T follicular helper cell (primary cell): ENCODE results near the gene LRRC41.
A peak's percentile ranks its signal among the peaks of the same experiment; 100 is the strongest.
"Not testable (repeated sequence)": the region's sequence is repeated elsewhere in the genome, so short reads cannot be mapped to it uniquely, and the experiment has no call there.

Experiments
- DNase-seq: peaks from one replicate; pipeline ENCODE4 v3.0.0-alpha.2; 2020; ENCODE audit warnings: low read depth

The LRRC41 gene

DNA sequence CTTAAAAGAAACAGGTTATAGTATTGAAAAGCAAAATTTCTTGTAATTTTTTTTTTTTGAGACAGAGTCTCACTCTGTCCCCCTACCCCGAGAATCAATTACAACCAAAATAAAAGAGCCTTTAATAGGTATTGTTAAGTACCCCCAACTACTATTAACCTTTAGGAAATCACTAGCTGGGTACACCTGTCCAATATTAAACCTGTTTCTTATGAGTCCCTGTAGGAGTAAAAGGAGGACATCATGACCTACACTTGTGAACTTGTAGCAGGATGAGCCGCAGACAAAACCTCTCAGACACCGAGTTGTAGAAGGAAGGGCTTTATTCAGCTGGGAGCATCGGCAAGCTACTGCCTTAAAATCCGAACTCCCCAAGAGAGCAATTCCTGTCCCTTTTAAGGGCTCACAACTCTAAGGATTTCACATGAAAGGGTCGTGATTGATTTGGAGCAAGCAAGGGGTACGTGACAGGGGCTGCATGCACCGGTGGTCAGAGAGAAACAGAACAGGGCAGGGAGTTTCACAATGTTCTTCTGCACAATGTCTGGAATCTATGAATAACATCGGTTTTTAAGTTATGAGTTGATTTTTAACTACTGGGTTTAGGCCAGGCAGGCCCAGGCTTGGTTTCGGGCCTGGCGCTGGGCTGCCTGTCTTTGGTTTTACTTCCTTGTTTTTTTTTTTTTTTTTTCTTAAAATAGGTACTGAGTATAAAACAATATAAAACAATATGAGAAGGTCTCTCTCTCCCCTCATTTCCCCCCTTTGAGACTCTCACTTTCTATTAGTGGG is 22.1 kb upstream of the LRRC41 start:
- DNase-seq: not testable (repeated sequence)

DNA sequence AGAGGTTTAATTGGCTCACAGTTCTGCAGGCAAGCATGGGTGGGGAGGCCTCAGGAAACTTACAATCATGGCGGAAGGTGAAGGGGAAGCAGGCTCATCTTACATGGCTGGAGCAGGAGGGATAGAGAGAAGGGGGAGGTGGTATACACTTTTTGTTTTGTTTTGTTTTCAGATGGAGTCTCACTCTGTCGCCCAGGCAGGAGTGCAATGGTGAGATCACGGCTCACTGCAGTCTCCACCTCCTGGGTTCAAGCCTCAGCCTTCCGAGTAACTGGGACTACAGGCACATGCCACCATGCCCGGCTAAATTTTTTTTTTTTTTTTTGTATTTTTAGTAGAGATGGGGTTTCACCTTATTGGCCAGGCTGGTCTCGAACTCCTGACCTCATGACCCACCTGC is 18.8 kb upstream of the LRRC41 start:
- DNase-seq: not testable (repeated sequence)

DNA sequence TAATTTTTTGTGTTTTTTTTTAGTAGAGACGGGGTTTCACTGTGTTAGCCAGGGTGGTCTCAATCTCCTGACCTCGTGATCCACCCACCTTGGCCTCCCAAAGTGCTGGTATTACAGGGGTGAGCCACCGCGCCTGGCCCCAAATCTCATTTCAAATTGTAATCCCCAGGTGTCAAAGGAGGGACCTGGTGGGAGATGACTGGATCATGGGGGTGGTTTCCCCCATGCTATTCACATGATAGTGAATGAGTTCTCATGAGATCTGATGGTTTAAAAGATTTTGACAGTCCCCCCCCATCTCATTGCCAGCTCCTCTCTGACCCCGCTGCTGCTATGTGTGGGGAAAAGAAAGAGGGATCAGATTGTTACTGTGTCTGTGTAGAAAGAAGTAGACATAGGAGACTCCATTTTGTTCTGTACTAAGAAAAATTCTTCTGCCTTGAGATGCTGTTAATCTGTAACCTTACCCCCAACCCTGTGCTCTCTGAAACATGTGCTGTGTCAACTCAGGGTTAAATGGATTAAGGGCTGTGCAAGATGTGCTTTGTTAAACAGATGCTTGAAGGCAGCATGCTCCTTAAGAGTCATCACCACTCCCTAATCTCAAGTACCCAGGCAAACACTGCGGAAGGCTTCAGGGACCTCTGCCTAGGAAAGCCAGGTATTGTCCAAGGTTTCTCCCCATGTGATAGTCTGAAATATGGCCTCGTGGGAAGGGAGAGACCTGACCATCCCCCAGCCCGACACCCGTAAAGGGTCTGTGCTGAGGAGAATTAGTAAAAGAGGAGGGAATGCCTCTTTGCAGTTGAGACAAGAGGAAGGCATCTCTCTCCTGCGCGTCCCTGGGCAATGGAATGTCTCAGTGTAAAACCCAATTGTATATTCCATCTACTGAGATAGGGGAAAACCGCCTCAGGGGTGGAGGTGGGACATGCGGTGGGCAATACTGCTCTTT is 16.8 kb upstream of the LRRC41 start:
- not testable (repeated sequence) for DNase-seq

DNA sequence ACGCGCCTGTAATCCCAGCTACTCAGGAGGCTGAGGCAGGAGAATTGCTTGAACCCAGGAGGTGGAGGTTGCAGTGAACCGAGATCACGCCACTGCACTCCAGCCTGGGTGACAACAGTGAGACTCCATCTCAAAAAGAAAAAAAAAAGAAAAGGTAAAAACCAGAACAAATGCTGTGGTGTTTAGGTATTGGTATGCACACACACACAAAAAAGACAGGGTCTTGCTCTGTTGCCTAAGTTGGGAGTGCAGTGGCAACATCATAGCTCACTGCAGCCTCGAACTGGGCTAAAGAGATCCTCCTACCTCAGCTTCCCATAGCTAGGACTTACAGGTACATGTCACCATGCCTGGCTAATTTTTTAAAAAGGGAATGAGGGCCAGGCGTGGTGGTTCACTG is 15.9 kb upstream of the LRRC41 start:
- not testable (repeated sequence) for DNase-seq

DNA sequence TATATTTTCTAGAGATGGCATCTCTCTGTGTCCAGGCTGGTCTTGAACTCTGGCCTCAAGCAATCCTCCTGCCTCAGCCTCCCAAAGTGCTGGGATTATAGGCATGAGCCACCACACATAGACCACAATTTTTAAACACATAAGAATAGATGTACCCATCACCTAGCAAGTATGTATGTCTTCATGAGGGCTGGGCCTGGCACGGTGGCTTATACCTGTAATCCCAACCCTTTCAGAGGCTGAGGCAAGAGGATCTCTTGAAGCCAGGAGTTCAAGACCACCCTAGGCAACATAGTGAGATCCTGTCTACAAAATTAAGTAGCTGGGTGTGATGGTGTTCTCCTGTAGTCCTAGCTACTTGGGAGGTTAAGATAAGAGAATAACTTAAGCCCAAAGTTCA is 13.9 kb upstream of the LRRC41 start:
- DNase-seq: no peak

DNA sequence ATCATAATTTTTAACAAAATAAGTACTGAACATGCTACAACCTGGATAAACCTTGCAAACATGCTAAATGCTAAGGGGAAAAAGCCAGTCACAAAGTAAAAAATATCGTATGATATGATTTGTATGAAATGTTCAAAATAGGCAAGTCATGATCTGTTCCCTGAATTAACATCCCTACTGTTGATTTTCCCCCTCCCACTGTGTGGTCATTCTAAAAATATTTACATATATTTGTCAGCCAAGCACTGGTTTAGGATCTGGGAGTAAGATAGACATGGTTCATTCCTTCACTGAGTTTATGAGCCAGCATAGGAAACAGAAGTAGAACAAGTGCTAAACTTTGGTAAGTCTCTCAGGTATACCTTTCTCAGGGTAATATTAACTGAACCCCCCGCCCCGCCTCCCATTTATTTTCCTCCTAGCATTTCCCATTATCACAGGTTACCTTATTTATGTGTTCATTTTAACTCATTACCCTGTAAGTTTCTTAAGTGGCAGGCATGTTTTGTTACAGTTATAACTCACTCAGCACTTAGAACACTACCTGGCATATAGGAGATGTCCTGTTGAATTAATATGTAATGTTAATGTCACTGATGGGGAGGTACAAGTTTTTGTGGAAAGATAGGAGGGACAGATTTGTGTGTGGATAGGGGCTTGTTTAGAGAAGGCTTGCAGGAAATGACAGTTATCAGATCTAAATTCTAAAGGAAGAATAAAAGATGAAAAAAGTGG is 12.4 kb upstream of the LRRC41 start:
- no peak for DNase-seq

DNA sequence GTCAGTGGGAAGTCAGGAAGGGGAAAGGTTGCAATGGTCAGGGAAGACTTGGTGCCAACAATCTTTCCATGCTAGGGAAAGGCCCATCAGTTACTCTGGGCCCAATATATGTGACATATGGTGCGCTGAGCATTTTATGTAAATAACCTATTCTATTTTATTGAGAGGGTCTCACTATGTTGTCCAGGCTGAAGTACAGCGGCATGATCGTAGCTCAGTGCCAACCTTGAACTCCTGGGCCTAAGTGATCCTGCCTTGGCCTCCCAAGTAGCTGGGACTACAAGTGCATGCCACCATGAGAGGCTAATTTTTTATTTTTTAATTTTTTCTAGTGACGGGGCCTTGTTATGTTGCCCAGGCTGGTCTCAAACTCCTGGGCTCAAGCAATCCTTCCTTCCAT is 6.9 kb upstream of the LRRC41 start:
- DNase-seq: no peak

DNA sequence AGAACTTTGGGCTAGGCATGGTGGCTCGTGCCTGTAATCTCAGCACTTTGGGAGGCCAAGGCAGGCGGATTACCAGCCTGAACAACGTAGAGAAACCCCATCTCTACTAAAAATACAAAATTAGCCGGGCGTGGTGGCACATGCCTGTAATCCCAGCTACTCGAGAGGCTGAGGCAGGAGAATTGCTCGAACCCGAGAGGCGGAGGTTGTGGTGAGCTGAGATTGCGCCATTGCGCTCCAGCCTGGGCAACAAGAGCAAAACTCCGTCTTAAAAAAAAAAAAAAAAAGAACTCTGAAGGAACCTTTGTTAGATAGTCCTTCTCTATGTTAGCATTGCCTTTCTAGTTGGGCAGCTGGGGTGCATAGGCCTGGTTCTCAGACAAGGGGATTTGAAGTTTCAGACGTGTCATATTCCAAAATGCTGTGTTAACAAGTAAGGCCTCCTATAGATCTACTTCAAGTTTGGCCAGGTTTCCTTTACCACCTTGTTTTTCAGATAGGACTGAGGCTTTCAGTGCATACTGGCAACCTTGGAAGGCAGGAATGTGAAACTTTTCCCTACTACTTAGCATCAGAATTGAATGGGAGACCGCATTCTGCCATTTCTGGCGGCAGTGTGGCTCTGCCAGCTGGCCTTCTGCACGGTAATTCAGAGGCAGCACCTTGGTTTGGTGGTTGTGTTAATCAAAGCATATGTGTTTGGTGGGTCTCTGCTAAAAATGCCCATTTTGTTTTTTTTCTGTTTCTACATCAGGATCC is 6.2 kb upstream of the LRRC41 start:
- DNase-seq: no peak

DNA sequence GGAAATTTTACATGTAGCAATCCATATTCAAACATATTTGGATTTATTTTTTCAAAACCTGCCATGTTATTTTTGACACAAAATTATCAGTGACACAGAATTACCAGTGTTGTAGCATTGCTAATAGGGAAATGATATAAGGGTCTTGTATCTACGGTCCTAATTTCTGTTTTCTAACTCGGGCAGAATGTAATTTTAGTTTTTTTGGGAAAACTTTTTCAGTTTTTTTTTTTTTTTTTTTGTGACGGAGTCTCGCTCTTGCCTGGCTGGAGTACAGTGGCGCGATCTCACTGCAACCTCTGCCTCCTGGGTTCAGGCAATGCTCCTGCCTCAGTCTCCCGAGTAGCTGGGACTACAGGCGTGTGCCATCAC is 2.7 kb upstream of the LRRC41 start:
- no peak for DNase-seq

DNA sequence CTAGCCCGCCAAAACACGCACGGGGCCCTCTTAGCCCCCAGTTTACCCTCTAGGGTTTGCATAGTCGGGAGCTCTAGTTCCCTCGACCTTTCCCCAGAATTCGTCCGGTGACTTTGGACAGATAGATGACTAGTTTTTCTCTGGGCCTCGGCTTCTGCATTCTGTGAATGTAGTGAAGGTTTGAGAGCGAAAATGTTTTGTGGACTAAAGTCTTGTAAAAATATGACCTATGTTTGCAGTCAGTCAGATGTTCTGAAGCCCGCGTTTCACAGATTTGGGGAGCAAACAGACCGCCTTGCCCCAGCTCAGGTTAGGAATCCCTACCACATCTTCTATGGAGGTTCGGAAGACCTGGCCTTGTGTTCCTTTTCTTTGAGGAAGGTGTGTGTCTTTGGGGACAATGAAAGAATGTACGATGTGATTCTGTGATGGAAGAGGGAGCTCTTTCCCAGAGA is 483 bp upstream of the LRRC41 start:
- DNase-seq: no peak

DNA sequence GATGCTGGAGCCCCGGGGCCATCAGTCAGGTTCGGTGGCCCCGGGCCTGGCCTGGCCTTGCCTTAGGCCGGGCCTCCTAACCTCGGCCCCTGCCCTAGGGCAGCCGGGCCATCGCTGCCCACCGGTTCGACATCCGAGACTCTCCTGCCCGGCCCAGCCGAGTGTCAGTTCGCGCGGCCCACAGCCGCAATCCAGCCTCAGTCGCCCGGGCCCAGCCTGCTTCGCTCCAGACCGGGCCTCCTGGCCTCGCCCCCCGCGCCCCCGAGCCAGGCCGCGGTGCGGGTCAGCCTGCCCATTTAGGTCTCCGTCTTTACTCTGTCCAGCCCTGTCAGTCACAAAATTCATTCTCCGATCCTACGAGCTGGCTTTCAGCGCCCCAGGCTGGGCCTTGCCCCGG is 777 bp downstream of the LRRC41 start:
- DNase-seq: no peak

DNA sequence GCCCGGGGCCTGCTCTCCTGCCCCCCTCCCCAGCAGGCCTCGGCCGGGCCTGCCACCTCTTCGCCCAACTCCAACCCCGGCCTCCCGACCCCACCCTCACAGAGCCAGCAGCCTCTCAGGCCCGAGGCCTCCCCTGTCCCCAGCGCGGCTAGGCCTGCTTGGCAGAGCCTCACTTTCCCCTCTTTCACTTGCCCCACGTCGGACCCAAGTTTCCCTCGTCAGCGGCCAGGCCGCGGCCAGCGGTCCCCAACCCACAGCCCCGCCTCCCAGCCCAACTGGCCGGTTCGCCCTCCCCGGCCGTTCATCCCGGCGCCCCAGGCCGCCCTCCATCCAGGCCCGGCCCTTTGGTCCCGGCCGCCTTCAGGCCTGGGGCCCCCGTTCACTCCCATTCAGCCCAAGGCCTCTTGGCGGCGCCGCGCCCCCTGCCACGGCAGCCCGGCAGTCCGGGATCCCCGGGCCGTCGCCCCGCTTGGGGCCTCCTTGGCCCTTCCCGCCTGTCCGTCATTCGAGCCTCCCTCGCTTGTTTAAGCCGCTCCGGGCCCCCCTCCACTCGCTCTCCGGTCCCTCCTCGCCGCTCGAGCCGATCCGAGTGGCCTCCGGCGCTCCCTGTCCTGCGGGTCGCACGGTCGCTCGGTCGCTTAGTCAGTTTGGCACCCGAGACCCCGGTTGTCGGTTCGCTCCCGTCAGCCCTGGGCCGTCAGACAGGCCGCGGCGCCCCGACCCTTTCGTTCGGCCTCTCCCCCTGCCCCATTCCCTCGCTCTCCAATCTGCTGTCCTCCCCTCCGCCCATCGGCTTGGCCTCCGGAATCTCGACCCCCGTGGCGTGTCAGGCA is 1.4 kb downstream of the LRRC41 start:
- DNase-seq: peak; percentile 29

DNA sequence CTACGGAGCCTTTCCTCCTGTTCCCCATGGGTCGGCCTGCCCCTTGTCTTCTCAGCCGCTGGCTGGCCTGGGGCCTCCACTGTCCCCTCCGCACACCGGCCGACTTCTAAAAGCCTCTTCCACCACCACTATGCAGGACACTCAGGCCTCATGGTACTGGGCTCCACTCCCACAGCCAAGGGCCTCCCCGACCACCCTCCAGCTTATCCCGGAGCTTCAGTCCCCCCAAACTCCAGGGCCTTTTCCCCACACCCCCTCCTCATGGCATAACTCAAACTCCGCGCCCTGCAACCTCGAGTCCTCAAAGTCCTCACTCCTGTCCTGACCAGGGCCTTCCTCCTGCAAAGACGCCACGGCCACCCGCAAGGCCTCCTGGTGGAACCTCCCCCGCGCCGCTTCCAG is 2.0 kb downstream of the LRRC41 start:
- DNase-seq: no peak

DNA sequence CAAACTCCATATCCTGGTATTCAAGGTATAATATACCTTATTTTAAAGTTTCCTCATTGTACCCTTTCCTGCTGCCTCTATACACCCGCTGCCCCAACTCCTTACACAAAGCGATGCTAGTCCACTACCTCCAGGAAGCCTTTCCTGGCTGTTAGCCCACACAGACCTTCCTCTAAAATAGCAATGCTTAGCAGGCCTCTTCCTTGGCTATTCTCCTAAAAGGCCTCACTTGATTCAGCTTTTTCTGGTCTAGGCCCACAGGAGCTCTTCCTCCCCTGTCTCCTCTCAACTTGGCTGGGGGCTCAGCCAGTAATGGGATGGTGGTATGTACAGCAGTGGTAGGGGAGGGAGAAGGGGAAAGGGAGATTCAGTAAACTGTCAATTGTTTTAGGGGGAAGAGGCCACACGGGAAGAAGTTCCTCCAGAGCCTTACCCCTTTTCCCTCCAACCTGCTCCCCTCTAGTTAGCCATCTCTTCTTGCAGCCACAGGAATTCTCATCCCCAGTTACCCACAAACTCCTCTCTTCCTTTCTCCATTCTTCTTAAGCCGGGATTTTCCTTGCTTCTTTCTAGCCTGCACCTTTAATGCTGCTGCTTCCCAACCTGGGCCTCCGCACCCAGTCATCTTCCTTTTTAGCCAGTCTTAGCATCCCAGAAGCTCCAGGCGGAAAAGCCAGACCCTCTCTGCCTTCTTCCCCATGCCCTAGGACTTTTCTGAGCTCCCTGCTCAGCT is 2.6 kb downstream of the LRRC41 start:
- no peak for DNase-seq

DNA sequence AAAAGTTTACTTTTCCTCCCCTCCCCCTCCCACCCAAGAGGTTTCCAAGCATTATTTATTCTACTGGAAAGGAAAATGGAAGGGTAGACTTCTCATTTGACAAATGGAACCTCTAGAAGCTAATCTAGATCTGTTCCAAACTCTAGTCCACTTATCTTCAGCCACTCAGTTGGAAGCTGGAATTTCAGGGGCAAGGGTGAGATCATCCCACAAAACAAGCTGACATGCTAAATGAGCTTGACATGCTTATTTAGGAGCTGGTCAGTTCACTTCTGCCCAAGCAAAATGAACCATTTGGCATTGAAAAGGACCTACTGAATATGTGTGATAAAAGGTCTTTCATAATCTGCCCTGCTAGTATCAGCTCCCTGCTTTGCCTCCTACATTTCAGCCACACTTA is 5.0 kb downstream of the LRRC41 start:
- DNase-seq: no peak

DNA sequence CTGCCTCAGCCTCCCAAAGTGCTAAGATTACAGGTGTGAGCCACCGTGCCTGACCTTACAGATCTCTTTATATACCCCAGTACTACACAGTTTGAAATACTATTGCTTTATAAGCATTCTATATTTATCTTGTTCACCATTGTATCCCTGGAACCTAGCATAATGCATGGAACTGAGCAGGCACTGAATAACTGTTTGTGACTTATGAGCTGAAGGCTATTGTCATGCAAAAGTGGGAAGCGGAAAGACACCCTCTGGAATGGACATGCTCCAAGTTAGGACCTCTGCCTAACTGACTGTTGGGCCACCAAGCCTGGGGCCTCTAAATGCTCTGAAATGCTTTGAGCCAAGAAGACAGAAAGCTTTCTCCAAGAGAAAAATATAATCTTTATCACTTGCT is 8.1 kb downstream of the LRRC41 start:
- no peak for DNase-seq

DNA sequence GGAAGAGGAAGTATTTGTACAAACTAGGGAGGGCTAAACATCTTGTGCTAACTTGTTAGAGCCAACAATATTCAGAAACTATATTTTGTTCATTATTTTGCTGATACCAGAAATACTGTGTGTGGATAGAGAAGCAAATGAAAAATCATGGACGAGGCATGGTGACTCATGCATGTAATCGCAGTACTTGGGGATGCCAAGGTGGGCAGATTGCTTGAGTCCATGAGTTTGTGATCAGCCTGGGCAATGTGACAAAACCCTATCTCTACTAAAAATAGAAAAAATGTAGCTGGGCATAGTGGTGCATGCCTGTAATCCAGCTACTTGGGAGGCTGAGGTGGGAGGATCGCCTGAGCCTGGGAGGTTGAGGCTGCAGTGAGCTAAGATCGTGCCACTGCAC is 13.4 kb downstream of the LRRC41 start:
- no peak for DNase-seq

DNA sequence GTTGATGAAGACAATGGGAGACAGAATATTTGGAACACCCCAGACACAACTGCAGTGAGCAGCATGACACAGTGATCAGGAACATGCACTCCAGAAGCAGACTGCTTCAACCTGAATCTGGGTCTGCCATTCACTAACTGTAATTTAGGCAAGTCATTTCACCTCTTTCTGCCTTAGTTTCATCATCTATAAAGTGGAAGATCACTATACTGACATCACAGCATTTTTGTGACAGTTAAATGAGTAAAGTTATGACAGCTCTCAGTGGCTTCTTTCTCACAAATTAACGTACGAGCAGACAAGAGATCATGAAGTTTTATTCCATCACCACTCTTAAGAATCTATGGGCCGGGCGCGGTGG is 14.3 kb downstream of the LRRC41 start:
- DNase-seq: no peak

DNA sequence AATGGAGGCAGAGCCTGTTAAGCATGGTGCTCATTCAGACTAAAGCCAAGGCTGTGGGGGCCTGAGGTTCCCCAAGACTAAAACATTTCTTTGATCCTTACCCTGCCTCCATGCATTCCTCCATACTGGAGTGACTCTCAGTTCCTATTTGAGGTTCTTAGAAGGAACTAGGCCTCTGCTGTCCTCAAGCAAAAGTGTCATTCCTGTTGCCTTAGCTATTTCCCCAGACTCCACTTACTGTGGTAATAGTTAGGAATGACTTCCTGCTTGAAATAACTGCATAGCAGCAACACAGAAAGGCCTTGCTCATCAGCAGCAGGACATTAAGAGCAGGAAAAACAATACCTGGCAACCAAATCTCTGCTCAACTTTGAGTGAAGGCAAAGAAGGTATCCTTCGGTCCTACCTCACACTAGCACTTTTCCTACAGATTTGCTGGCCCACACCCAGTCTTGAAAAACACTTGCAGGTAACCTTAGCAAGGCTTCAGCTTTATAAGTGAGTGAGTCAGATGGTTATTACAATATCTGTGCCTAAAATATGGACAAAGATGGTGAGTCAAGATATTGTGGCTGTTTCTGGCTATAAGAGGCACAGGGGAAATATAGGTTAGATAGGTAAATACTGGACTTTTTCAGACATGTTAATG is 14.8 kb downstream of the LRRC41 start:
- no peak for DNase-seq
